HEK293 (cell line): ENCODE measurements around the gene DAZAP1.

Experiments
- ELK4 ChIP-seq: IDR thresholded peaks from 2 replicates; pipeline ENCODE4 v1.6.1; 2011; ENCODE audit warnings: mild to moderate bottlenecking, low read depth, low read length, borderline replicate concordance
- FEZF1 ChIP-seq: fragments of 450-650 bp; formaldehyde crosslinking; IDR thresholded peaks from 2 replicates; pipeline ENCODE4 v1.5.1; 2016; ENCODE audit warnings: missing biosample characterization, missing genetic modification characterization
- HIC1 ChIP-seq: fragments of 450-650 bp; formaldehyde crosslinking; IDR thresholded peaks from 2 replicates; pipeline ENCODE4 v1.5.1; 2016; ENCODE audit warnings: missing biosample characterization, missing genetic modification characterization
- KLF10 ChIP-seq: fragments of 450-650 bp; IDR thresholded peaks from 2 replicates; pipeline ENCODE4 v1.5.1; 2018; ENCODE audit warnings: missing biosample characterization, mild to moderate bottlenecking, missing genetic modification characterization
- PRDM1 ChIP-seq: fragments of 450-650 bp; formaldehyde crosslinking; IDR thresholded peaks from 2 replicates; pipeline ENCODE4; 2016; ENCODE audit warnings: missing biosample characterization, missing genetic modification characterization
- REPIN1 ChIP-seq: fragments of 450-650 bp; formaldehyde crosslinking; IDR thresholded peaks from 2 replicates; pipeline ENCODE4 v1.5.1; 2017; ENCODE audit warnings: missing biosample characterization, missing genetic modification characterization, low read depth
- TCF7L2 ChIP-seq: IDR thresholded peaks from 2 replicates; pipeline ENCODE4 v1.6.1; 2011; ENCODE audit warnings: low read depth, mild to moderate bottlenecking, inconsistent platforms, low read length, moderate library complexity, borderline replicate concordance
- YY1 ChIP-seq: fragments of 450-650 bp; formaldehyde crosslinking; IDR thresholded peaks from 2 replicates; pipeline ENCODE4 v1.5.1; 2018; ENCODE audit warnings: missing biosample characterization, missing genetic modification characterization
- YY2 ChIP-seq: fragments of 450-650 bp; formaldehyde crosslinking; IDR thresholded peaks from 2 replicates; pipeline ENCODE4 v1.5.1; 2016; ENCODE audit warnings: missing biosample characterization, missing genetic modification characterization
- ZBTB17 ChIP-seq: fragments of 450-650 bp; formaldehyde crosslinking; IDR thresholded peaks from 2 replicates; pipeline ENCODE4 v1.5.1; 2016; ENCODE audit warnings: missing biosample characterization, missing genetic modification characterization
- ZBTB20 ChIP-seq: fragments of 450-650 bp; formaldehyde crosslinking; IDR thresholded peaks from 2 replicates; pipeline ENCODE4 v1.5.1; 2016; ENCODE audit warnings: missing biosample characterization, missing genetic modification characterization
- ZBTB44 ChIP-seq: fragments of 450-650 bp; IDR thresholded peaks from 2 replicates; pipeline ENCODE4 v1.5.1; 2018; ENCODE audit warnings: missing biosample characterization, mild to moderate bottlenecking, missing genetic modification characterization
- ZEB2 ChIP-seq: fragments of 450-650 bp; formaldehyde crosslinking; IDR thresholded peaks from 2 replicates; pipeline ENCODE4 v1.5.1; 2016; ENCODE audit warnings: missing biosample characterization, missing genetic modification characterization
- ZFP37 ChIP-seq: fragments of 450-650 bp; formaldehyde crosslinking; IDR thresholded peaks from 2 replicates; pipeline ENCODE4 v1.5.1; 2016; ENCODE audit warnings: missing biosample characterization, missing genetic modification characterization
- ZNF146 ChIP-seq: fragments of 450-650 bp; formaldehyde crosslinking; IDR thresholded peaks from 2 replicates; pipeline ENCODE4 v1.5.1; 2016; ENCODE audit warnings: missing biosample characterization, missing genetic modification characterization
- ZNF175 ChIP-seq: fragments of 450-650 bp; formaldehyde crosslinking; IDR thresholded peaks from 2 replicates; pipeline ENCODE4 v1.5.1; 2016; ENCODE audit warnings: missing biosample characterization, missing genetic modification characterization
- ZNF23 ChIP-seq: fragments of 450-650 bp; formaldehyde crosslinking; IDR thresholded peaks from 2 replicates; pipeline ENCODE4 v1.5.1; 2016; ENCODE audit warnings: missing biosample characterization, missing genetic modification characterization, borderline replicate concordance
- ZNF26 ChIP-seq: fragments of 450-650 bp; formaldehyde crosslinking; IDR thresholded peaks from 2 replicates; pipeline ENCODE4 v1.5.1; 2016; ENCODE audit warnings: missing biosample characterization, missing genetic modification characterization
- ZNF335 ChIP-seq: fragments of 450-650 bp; formaldehyde crosslinking; conservative IDR thresholded peaks from 2 replicates; pipeline ENCODE4 v1.5.1; 2016; ENCODE audit warnings: missing biosample characterization, missing genetic modification characterization
- ZNF366 ChIP-seq: fragments of 450-650 bp; formaldehyde crosslinking; conservative IDR thresholded peaks from 2 replicates; pipeline ENCODE4 v1.5.1; 2016; ENCODE audit warnings: missing biosample characterization, missing genetic modification characterization
- ZNF398 ChIP-seq: fragments of 450-650 bp; formaldehyde crosslinking; IDR thresholded peaks from 2 replicates; pipeline ENCODE4 v1.5.1; 2017; ENCODE audit warnings: missing biosample characterization, missing genetic modification characterization
- ZNF423 ChIP-seq: fragments of 450-650 bp; formaldehyde crosslinking; IDR thresholded peaks from 2 replicates; pipeline ENCODE4 v1.5.1; 2016; ENCODE audit warnings: missing biosample characterization, missing genetic modification characterization
- ZNF555 ChIP-seq: fragments of 450-650 bp; formaldehyde crosslinking; conservative IDR thresholded peaks from 2 replicates; pipeline ENCODE4 v1.5.1; 2017; ENCODE audit warnings: missing biosample characterization, mild to moderate bottlenecking, missing genetic modification characterization, inconsistent platforms
- ZNF610 ChIP-seq: fragments of 450-650 bp; formaldehyde crosslinking; IDR thresholded peaks from 2 replicates; pipeline ENCODE4 v1.5.1; 2016; ENCODE audit warnings: missing biosample characterization, missing genetic modification characterization, borderline replicate concordance
- ZNF626 ChIP-seq: fragments of 450-650 bp; sonication (Bioruptor Pico); formaldehyde crosslinking; IDR thresholded peaks from 2 replicates; pipeline ENCODE4 v1.5.1; 2018; ENCODE audit warnings: missing biosample characterization, missing genetic modification characterization, inconsistent platforms
- ZNF629 ChIP-seq: fragments of 450-650 bp; formaldehyde crosslinking; IDR thresholded peaks from 2 replicates; pipeline ENCODE4 v1.5.1; 2017; ENCODE audit warnings: missing biosample characterization, missing genetic modification characterization
- ZNF664 ChIP-seq: fragments of 450-650 bp; formaldehyde crosslinking; IDR thresholded peaks from 2 replicates; pipeline ENCODE4 v1.5.1; 2016; ENCODE audit warnings: missing biosample characterization, missing genetic modification characterization
- ZNF704 ChIP-seq: fragments of 450-650 bp; formaldehyde crosslinking; IDR thresholded peaks from 2 replicates; pipeline ENCODE4 v1.5.1; 2016; ENCODE audit warnings: missing biosample characterization, missing genetic modification characterization
- ZNF707 ChIP-seq: fragments of 450-650 bp; formaldehyde crosslinking; IDR thresholded peaks from 2 replicates; pipeline ENCODE4 v1.5.1; 2016; ENCODE audit warnings: missing biosample characterization, missing genetic modification characterization
- ZNF747 ChIP-seq: fragments of 450-650 bp; formaldehyde crosslinking; IDR thresholded peaks from 2 replicates; pipeline ENCODE4 v1.5.1; 2016; ENCODE audit warnings: missing biosample characterization, missing genetic modification characterization
- ZNF791 ChIP-seq: fragments of 450-650 bp; formaldehyde crosslinking; IDR thresholded peaks from 2 replicates; pipeline ENCODE4 v1.5.1; 2016; ENCODE audit warnings: missing biosample characterization, missing genetic modification characterization

Gene DAZAP1

GRCh38 chr19:1383312-1384084 lies 23.9 kb upstream of the DAZAP1 start, which contains the start of gene NDUFS7 (continued):
- TF ChIP-seq YY2 (peak; percentile 99), REPIN1 (tag by site-specific recombination) (peak; percentile 99), ZNF26 (tag by site-specific recombination) (no peak; the same call in 1 of the 2 replicates), ZFP37 (tag by site-specific recombination) (peak; percentile 100), ZNF707 (tag by site-specific recombination) (peak; percentile 56; the same call in 1 of the 2 replicates), ZNF366 (tag by site-specific recombination) (peak; percentile 77), ZBTB17 (peak; percentile 97), YY1 (peak; percentile 99), ZNF423 (tag by site-specific recombination) (no peak; the same call in 1 of the 2 replicates), ZNF747 (tag by site-specific recombination) (peak; percentile 90; the same call in 1 of the 2 replicates), ZNF146 (tag by site-specific recombination) (peak; percentile 92), ELK4 (no peak), ZNF629 (peak; percentile 96), ZBTB20 (tag by site-specific recombination) (peak; percentile 65; the same call in 1 of the 2 replicates), ZNF335 (tag by site-specific recombination) (peak; percentile 68; the same call in 1 of the 2 replicates), ZNF398 (tag by site-specific recombination) (peak; percentile 85), HIC1 (tag by site-specific recombination) (peak; percentile 76), ZEB2 (tag by site-specific recombination) (peak; percentile 100), ZNF626 (tag by site-specific recombination) (peak; percentile 100), FEZF1 (tag by site-specific recombination) (peak; percentile 57), TCF7L2 (no peak), ZBTB44 (tag by site-specific recombination) (peak; percentile 95), KLF10 (tag by site-specific recombination) (peak; percentile 87), ZNF175 (no peak), ZNF610 (tag by site-specific recombination) (peak; percentile 94), PRDM1 (tag by site-specific recombination) (peak; percentile 42; the same call in 1 of the 2 replicates), ZNF664 (tag by site-specific recombination) (peak; percentile 92), ZNF23 (tag by site-specific recombination) (peak; percentile 58; the same call in 1 of the 2 replicates), ZNF704 (tag by site-specific recombination) (peak; percentile 15; the same call in 1 of the 2 replicates), ZNF791 (tag by site-specific recombination) (no peak), ZNF555 (tag by site-specific recombination) (no peak)
